Measurements from ENCODE around the gene RNU6-7. TPM values are rescaled to one million over a fixed set of nuclear protein-coding genes. Genes with fewer than 3 reads are reported as not detected.

Gene RNU6-7
- total RNA-seq, 1 donor from 2014 or later, result not detected

Other genes starting within 250 kb of the RNU6-7 start
- 199 and 235 TPM in 2 replicates for gene ARHGAP5, start 124.7 kb upstream of the RNU6-7 start, total RNA-seq
- gene RNU6-8, start 1.2 kb downstream of the RNU6-7 start, total RNA-seq, result not detected in 2 replicates
- gene AKAP6, start 127.3 kb downstream of the RNU6-7 start, total RNA-seq, result 2.4 and 5.1 TPM in 2 replicates

Data from renal cortical epithelial cell (primary cell).